Testis (tissue), 2 donors: ENCODE data around the gene GJB5.

Experiments used
- CTCF ChIP-seq, 3 experiments: fragments of 450-650 bp in 2 of 3; fragments of 200-600 bp in 1 of 3; sonication (generic) in 1 of 3; IDR thresholded peaks; one replicate each; pipeline ENCODE4 v1.5.1; 2016 to 2019; ENCODE audit warnings: antibody characterized with exemption in 3 of 3, mild to moderate bottlenecking in 2 of 3, moderate library complexity in 1 of 3
- POLR2A ChIP-seq: fragments of 450-650 bp; IDR thresholded peaks from one replicate; pipeline ENCODE4 v1.6.1; 2017; ENCODE audit warnings: antibody characterized with exemption, mild to moderate bottlenecking, moderate library complexity

- TF ChIP-seq POLR2A: no peak
- no peak for TF ChIP-seq CTCF (IDR thresholded peaks at IDR 0.05)
These were observed 8.7 kb upstream of the GJB5 start for GRCh38 chr1:34746101-34746500.
